ENCODE measurements around the gene MEAK7.

DNA sequence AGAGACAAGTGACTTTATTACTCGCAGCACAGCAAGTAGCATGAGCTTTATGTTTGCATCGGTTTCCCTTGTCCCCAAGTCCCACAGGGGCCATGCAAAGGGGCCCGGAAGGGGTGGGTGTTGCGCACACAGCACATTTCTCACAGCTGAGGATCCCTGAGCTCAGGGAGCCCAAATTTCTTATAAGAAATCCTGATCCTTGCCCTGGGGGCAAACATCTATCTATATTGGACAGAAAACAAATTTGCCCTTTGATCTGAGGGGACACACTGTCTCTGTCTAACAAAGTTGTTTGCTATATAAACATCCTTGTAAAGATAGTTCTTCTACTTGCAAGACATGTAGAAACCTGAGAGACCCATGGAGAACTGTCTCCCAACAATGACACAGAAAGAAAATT is 35.7 kb upstream of the MEAK7 start:
- TF ChIP-seq, protein P1, sequence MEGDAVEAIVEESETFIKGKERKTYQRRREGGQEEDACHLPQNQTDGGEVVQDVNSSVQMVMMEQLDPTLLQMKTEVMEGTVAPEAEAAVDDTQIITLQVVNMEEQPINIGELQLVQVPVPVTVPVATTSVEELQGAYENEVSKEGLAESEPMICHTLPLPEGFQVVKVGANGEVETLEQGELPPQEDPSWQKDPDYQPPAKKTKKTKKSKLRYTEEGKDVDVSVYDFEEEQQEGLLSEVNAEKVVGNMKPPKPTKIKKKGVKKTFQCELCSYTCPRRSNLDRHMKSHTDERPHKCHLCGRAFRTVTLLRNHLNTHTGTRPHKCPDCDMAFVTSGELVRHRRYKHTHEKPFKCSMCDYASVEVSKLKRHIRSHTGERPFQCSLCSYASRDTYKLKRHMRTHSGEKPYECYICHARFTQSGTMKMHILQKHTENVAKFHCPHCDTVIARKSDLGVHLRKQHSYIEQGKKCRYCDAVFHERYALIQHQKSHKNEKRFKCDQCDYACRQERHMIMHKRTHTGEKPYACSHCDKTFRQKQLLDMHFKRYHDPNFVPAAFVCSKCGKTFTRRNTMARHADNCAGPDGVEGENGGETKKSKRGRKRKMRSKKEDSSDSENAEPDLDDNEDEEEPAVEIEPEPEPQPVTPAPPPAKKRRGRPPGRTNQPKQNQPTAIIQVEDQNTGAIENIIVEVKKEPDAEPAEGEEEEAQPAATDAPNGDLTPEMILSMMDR (conservative IDR thresholded peaks at IDR 0.05 in 1 of 2, IDR thresholded peaks at IDR 0.05 in 1 of 2; ENCODE audit: low read depth in 1 of 2, low read length in 2 of 2) = no peak
- no peak for TF ChIP-seq EZH2 (IDR thresholded peaks at IDR 0.05; ENCODE audit: low read length, missing control alignments)

Data from fibroblast of lung (primary cell).